Measurements from ENCODE around the gene NFE2L2. TPM values are rescaled to one million over a fixed set of nuclear protein-coding genes. Genes with fewer than 3 reads are reported as not detected.
A peak's percentile ranks its signal among the peaks of the same experiment; 100 is the strongest.

Gene NFE2L2
- total and polyA plus RNA-seq, 9 of the 15 experiments (the other 6 are each of a cell fraction or from before 2014, with no cell fraction given), result 29.3 to 120 (median 59.3) TPM

GRCh38 chr2:177241711-177242120 lies 22.8 kb downstream of the NFE2L2 start (continued):
- TF ChIP-seq FOXK2 (conservative IDR thresholded peaks at IDR 0.05 in 1 of 2, IDR thresholded peaks at IDR 0.05 in 1 of 2; ENCODE audit: low read depth in 2 of 2) (0 out of 4 replicates have a peak, but pooled peaks have one; percentile 23 to 27), GTF2B (IDR thresholded peaks at IDR 0.05; ENCODE audit: extremely low read depth, insufficient read length) (no peak), RB1 (IDR thresholded peaks at IDR 0.05; ENCODE audit: low read depth) (no peak), FOXJ2 (tag; IDR thresholded peaks at IDR 0.05) (no peak), FOXP1 (CRISPR knock-in tag; IDR thresholded peaks at IDR 0.05) (0 out of 2 replicates have a peak, but pooled peaks have one; percentile 48), RCOR1 (IDR thresholded peaks at IDR 0.05; ENCODE audit: borderline replicate concordance in 1 of 2, low read depth in 2 of 2, low read length in 2 of 2) (0 out of 4 replicates have a peak, but pooled peaks of 1 of the 2 experiments have one; percentile 14), KAT7 (CRISPR knock-in tag; IDR thresholded peaks at IDR 0.05; ENCODE audit: borderline replicate concordance) (no peak), NRF1 (conservative IDR thresholded peaks at IDR 0.05 in 1 of 2, IDR thresholded peaks at IDR 0.05 in 1 of 2) (no peak), GTF2E2 (tag; IDR thresholded peaks at IDR 0.05) (0 out of 2 replicates have a peak, but pooled peaks have one; percentile 17), JUND (IDR thresholded peaks at IDR 0.05; ENCODE audit: borderline replicate concordance, low read depth, low read length) (peak; percentile 13; the same call in 1 of the 2 replicates), JUND (tag; IDR thresholded peaks at IDR 0.05; ENCODE audit: borderline replicate concordance, low read depth, low read length) (no peak), RBM34 (IDR thresholded peaks at IDR 0.05; ENCODE audit: borderline replicate concordance, insufficient read depth, low read length) (no peak), ARID2 (IDR thresholded peaks at IDR 0.05) (no peak), RBM39 (optimal IDR thresholded peaks at IDR 0.05; ENCODE audit: low read depth, low read length) (no peak), ZNF445 (CRISPR knock-in tag; IDR thresholded peaks at IDR 0.05; ENCODE audit: low read depth) (no peak), GATA2 (CRISPR knock-in tag; IDR thresholded peaks at IDR 0.05) (no peak)
- TF ChIP-seq, protein P1, sequence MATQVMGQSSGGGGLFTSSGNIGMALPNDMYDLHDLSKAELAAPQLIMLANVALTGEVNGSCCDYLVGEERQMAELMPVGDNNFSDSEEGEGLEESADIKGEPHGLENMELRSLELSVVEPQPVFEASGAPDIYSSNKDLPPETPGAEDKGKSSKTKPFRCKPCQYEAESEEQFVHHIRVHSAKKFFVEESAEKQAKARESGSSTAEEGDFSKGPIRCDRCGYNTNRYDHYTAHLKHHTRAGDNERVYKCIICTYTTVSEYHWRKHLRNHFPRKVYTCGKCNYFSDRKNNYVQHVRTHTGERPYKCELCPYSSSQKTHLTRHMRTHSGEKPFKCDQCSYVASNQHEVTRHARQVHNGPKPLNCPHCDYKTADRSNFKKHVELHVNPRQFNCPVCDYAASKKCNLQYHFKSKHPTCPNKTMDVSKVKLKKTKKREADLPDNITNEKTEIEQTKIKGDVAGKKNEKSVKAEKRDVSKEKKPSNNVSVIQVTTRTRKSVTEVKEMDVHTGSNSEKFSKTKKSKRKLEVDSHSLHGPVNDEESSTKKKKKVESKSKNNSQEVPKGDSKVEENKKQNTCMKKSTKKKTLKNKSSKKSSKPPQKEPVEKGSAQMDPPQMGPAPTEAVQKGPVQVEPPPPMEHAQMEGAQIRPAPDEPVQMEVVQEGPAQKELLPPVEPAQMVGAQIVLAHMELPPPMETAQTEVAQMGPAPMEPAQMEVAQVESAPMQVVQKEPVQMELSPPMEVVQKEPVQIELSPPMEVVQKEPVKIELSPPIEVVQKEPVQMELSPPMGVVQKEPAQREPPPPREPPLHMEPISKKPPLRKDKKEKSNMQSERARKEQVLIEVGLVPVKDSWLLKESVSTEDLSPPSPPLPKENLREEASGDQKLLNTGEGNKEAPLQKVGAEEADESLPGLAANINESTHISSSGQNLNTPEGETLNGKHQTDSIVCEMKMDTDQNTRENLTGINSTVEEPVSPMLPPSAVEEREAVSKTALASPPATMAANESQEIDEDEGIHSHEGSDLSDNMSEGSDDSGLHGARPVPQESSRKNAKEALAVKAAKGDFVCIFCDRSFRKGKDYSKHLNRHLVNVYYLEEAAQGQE (IDR thresholded peaks at IDR 0.05; ENCODE audit: borderline replicate concordance), result no peak
- TF ChIP-seq, protein P1 (CRISPR knock-in tag; IDR thresholded peaks at IDR 0.05; ENCODE audit: low read depth), result no peak
- TF ChIP-seq, protein P2, sequence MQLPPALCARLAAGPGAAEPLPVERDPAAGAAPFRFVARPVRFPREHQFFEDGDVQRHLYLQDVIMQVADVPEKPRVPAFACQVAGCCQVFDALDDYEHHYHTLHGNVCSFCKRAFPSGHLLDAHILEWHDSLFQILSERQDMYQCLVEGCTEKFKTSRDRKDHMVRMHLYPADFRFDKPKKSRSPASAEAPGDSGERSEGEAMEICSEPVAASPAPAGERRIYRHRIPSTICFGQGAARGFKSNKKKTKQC (CRISPR knock-in tag; IDR thresholded peaks at IDR 0.05), result no peak

Data from K562 (cell line).